Measurements from ENCODE around the gene SCLT1.

Gene SCLT1

DNA sequence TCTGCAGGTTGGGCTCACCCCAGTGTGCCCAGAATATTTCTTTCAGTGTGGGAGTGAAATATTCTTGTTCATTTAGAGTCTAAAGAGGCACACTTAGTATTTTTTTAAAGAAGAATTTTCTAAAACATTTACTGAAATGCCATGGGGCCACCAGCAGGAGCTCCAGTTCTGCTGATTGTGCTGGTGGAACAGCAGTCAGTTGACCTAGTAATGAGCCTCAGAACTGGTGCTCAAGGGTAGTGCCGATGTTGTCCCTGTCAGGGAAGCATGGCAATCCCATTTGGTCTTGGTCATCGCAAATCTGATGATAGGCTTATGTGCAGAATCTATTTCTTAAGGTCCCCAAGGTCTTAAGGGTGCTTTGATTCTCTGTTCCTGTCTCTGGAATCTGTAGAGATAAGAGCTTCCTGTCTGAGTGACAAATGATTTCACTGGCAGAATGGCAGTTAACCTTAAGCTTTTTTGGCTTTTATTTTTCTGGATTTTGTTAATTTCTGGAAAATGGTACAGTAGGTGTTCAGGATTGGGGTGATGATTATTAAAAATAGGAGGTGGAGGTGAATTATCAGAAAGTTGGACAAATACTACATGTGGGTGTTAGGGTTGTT is 252.5 kb downstream of the SCLT1 start:
- no peak overlapping the region for H3K4me3 ChIP-seq (ENCODE audit: low read depth, low read length)
- TF ChIP-seq CTCF (IDR thresholded peaks at IDR 0.05; ENCODE audit: borderline replicate concordance, insufficient read depth, low read depth, low read length): no peak

DNA sequence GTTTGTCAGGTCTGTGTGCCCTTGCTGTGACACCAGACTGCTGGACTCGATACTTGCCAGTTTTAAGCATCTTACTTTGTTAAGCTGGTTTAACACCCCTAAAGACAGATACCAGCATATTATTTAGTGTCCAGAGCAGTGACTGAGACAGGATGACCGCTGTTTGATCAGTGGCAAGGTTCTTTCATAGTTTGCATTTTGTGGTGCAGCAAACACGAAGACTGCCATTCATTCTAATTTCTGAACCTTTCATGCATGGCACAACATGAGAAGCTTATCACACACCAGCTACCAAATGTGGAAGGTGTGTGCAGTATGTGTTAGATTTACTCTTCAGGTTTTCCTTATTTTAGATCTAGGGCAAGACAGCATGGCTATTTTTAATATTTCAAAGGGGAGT is 255.7 kb downstream of the SCLT1 start:
- H3K4me3 ChIP-seq (ENCODE audit: low read depth, low read length): no peak overlapping the region
- no peak for TF ChIP-seq CTCF (IDR thresholded peaks at IDR 0.05; ENCODE audit: borderline replicate concordance, insufficient read depth, low read depth, low read length)

GRCh38 chr4:128837198-128837597 is 256.1 kb downstream of the SCLT1 start:
- TF ChIP-seq CTCF (IDR thresholded peaks at IDR 0.05; ENCODE audit: borderline replicate concordance, insufficient read depth, low read depth, low read length): no peak

DNA sequence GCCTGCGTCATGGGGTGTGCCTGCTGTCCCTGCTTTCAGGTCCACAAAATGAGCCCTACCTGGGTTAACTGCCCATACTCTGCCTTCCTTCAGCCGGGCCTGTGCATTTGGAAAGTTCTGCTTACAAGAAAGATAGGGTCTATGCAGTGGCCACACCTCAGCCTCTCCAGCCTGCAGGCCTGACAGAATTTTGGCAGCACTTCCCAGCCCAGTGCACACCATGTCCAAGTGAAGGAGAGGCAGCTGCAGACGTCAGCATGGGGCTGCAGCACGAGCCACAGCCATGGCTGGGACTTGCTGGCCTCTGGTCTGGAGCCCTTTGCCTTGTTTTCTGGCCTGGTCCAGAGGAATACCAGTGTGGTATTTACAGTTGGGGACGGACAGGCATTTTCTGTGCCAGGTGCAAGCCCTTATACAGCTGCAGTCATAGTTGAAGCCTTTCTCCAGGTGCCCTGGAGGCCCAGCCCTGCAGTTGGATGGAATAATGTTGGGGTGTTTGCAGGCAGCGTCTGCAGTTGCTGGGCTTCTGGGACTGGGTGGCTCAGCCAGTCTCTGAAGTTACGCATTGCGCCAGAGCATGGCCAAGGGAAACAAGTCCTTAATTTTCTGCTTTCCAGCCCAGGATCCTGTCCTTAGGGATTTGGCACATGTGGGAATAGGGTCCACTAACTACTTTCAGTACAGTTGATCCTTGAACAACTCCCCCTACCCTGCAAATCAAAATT is 257.7 kb downstream of the SCLT1 start:
- H3K4me3 ChIP-seq (ENCODE audit: low read depth, low read length): no peak overlapping the region
- no peak for TF ChIP-seq CTCF (IDR thresholded peaks at IDR 0.05; ENCODE audit: borderline replicate concordance, insufficient read depth, low read depth, low read length)

More at GRCh38 chr4:128837198-128837597, 256.1 kb downstream of the SCLT1 start:
- no peak overlapping the region for H3K4me3 ChIP-seq (ENCODE audit: low read depth, low read length)

Data from GM12875 (cell line).